Measurements from ENCODE around the gene DNAJC3. TPM values are rescaled to one million over a fixed set of nuclear protein-coding genes. Genes with fewer than 3 reads are reported as not detected.

The DNAJC3 gene
- total RNA-seq, 1 experiment from 2014 or later, result 21.2 TPM

GRCh38 chr13:95784900-95785290 is 108.0 kb downstream of the DNAJC3 start:
- Histone ChIP-seq H2BK5ac (ENCODE audit: insufficient read length, low read length) (no peak overlapping the region), H3K4me2 (ENCODE audit: insufficient read depth, insufficient read length, low read length) (no peak overlapping the region), H3K9ac (ENCODE audit: extremely low read depth, insufficient read length, low read length) (no peak overlapping the region), H3T11ph (ENCODE audit: low read length) (no peak overlapping the region), H3K56ac (ENCODE audit: insufficient read length, low read depth, low read length) (no peak overlapping the region), H3K27me3 (ENCODE audit: insufficient read depth, low read length) (no peaks in the 10 kb centered on the region), H2BK20ac (ENCODE audit: low read depth, low read length, poor library complexity, severe bottlenecking) (no peak overlapping the region), H4K91ac (ENCODE audit: insufficient read length, low read depth, low read length) (no peak overlapping the region), H4K20me1 (ENCODE audit: control insufficient read depth, insufficient read depth, insufficient read length) (no peaks in the 10 kb centered on the region), H4K5ac (ENCODE audit: insufficient read length, low read depth, low read length) (no peak overlapping the region), H3K4ac (ENCODE audit: low read depth, low read length) (no peak overlapping the region), H3K9me3 (ENCODE audit: control insufficient read depth, low read depth, low read length) (no peaks in the 10 kb centered on the region), H3K27ac (ENCODE audit: insufficient read length, low read depth, low read length) (no peak overlapping the region), H3K23ac (ENCODE audit: insufficient read length, low read depth, low read length) (no peak overlapping the region), H2AK5ac (ENCODE audit: insufficient read length, low read length) (no peak overlapping the region), H4K8ac (replicated peaks; ENCODE audit: insufficient read length, low read depth, low read length) (no peak overlapping the region), H2BK12ac (ENCODE audit: insufficient read length, low read depth, low read length) (no peak overlapping the region), H2BK15ac (ENCODE audit: low read depth, low read length) (no peak overlapping the region), H2AFZ (ENCODE audit: low read length) (no peak overlapping the region), H3K14ac (ENCODE audit: insufficient read depth, low read length) (no peak overlapping the region), H3K23me2 (ENCODE audit: insufficient read length, low read depth, low read length, poor library complexity, severe bottlenecking) (no peaks in the 10 kb centered on the region), H3K18ac (ENCODE audit: insufficient read length, low read depth, low read length) (no peak overlapping the region), H3K4me1 (ENCODE audit: insufficient read depth, low read length) (no peaks in the 10 kb centered on the region), H2BK120ac (ENCODE audit: low read depth, low read length, poor library complexity, severe bottlenecking) (no peak overlapping the region), H3K79me1 (ENCODE audit: insufficient read depth, low read depth, low read length, poor library complexity, severe bottlenecking) (no peaks in the 10 kb centered on the region), H3K79me2 (ENCODE audit: insufficient read depth, low read length) (no peaks in the 10 kb centered on the region)
- TF ChIP-seq CTCF (conservative IDR thresholded peaks at IDR 0.05), result no peak
- peaks cover 6 to 8% of the 10 kb centered on the region in 2 experiments; a peak in 4 of 5 replicates for H3K9me3 Mint-ChIP-seq
- no peak for DNase-seq
- H3K27ac Mint-ChIP-seq, result no peak overlapping the region
- no CpG with 5 or more reads among the region's 3 CpGs for WGBS (ENCODE audit: extremely low coverage, insufficient read length, low lambda C conversion rate)
- no peak overlapping the region for H3K4me3 Mint-ChIP-seq
- H3K4me1 Mint-ChIP-seq, result peaks cover 0 to 4% of the 10 kb centered on the region in 2 experiments; a peak in 1 of 4 replicates
- peaks cover 15 to 32% (median 18%) of the 10 kb centered on the region in 3 experiments for H3K36me3 Mint-ChIP-seq (ENCODE audit: insufficient read depth in 1 of 3, low read depth in 3 of 3)
- H3K27me3 Mint-ChIP-seq (ENCODE audit: low read depth), result no peaks in the 10 kb centered on the region

Data from H9 (cell line).